Activated CD4-positive, CD25-positive, alpha-beta regulatory T cell (primary cell): ENCODE data around the gene PAX6.
"Not testable (repeated sequence)": the region's sequence is repeated elsewhere in the genome, so short reads cannot be mapped to it uniquely, and the experiment has no call there.

ENCODE experiments used
- DNase-seq, 4 experiments: peaks; one replicate each; lab custom pipeline; 2025; lab: John Stamatoyannopoulos, UW

PAX6 gene

GRCh38 chr11:31767685-31768084 is 43.4 kb downstream of the PAX6 start:
- DNase-seq: no peak

- DNase-seq: no peak
These were observed 44.1 kb downstream of the PAX6 start for GRCh38 chr11:31767066-31767465.

- no peak for DNase-seq
These were observed 46.4 kb downstream of the PAX6 start for GRCh38 chr11:31764766-31765165.

- no peak for DNase-seq
These were observed 46.9 kb downstream of the PAX6 start for GRCh38 chr11:31764261-31764660.

GRCh38 chr11:31763296-31763695 is 47.8 kb downstream of the PAX6 start:
- no peak for DNase-seq

GRCh38 chr11:31761636-31762035 is 49.5 kb downstream of the PAX6 start:
- DNase-seq: no peak

GRCh38 chr11:31757260-31757835 is 53.8 kb downstream of the PAX6 start:
- DNase-seq: no peak

- no peak for DNase-seq
These were observed 63.5 kb downstream of the PAX6 start for GRCh38 chr11:31747581-31747980.

- DNase-seq: not testable (repeated sequence)
These were observed 70.3 kb downstream of the PAX6 start for GRCh38 chr11:31740731-31741368.

- DNase-seq: no peak
These were observed 71.0 kb downstream of the PAX6 start for GRCh38 chr11:31740131-31740530.
